ENCODE data around the gene CHST11.

The CHST11 gene

DNA sequence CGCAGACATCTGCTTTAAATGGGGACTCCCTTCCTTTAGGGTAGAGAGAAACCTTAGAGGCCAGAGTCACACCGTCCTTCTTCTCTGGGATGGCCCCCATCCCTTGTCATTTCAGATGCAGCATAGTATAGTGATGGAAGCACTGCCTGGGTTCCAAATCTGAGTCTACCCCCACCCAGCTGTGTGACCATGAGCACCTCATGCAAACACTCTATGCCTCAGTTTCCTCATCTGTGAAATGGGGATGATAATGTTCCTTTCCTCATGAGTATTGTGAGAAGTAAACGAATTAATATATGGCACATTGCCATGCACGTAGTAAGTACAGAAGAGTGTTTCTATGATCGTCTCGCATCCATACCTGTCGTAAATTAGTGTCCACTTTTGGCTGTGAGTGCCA is 259.4 kb downstream of the CHST11 start:
- Histone ChIP-seq H2AFZ (ENCODE audit: low read depth, low read length, severe bottlenecking) (no peak overlapping the region), H4K20me1 (ENCODE audit: low read depth, low read length) (no peaks in the 10 kb centered on the region), H3F3A (ENCODE audit: insufficient read depth) (no peaks in the 10 kb centered on the region), H3K9me2 (replicated peaks; ENCODE audit: insufficient read depth, low read length) (no peaks in the 10 kb centered on the region), H3K4me3 (ENCODE audit: insufficient read depth, low read length, poor library complexity, severe bottlenecking) (no peak overlapping the region), H3K4me2 (ENCODE audit: low read depth, low read length, poor library complexity, severe bottlenecking) (no peak overlapping the region), H3K79me2 (ENCODE audit: insufficient read depth, low read length) (no peaks in the 10 kb centered on the region), H3K27me3 (ENCODE audit: low read length) (no peaks in the 10 kb centered on the region), H3K9me3 (ENCODE audit: insufficient read depth, low read length) (no peaks in the 10 kb centered on the region), H3K9ac (ENCODE audit: low read length) (no peak overlapping the region), H3K27ac (ENCODE audit: low read depth, low read length) (no peak overlapping the region), H3K36me3 (ENCODE audit: low read length) (no peaks in the 10 kb centered on the region)
- TF ChIP-seq, protein P1, sequence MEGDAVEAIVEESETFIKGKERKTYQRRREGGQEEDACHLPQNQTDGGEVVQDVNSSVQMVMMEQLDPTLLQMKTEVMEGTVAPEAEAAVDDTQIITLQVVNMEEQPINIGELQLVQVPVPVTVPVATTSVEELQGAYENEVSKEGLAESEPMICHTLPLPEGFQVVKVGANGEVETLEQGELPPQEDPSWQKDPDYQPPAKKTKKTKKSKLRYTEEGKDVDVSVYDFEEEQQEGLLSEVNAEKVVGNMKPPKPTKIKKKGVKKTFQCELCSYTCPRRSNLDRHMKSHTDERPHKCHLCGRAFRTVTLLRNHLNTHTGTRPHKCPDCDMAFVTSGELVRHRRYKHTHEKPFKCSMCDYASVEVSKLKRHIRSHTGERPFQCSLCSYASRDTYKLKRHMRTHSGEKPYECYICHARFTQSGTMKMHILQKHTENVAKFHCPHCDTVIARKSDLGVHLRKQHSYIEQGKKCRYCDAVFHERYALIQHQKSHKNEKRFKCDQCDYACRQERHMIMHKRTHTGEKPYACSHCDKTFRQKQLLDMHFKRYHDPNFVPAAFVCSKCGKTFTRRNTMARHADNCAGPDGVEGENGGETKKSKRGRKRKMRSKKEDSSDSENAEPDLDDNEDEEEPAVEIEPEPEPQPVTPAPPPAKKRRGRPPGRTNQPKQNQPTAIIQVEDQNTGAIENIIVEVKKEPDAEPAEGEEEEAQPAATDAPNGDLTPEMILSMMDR (IDR thresholded peaks at IDR 0.05; ENCODE audit: insufficient read depth, low read length, poor library complexity, severe bottlenecking), result no peak
- TF ChIP-seq EZH2phosphoT487 (conservative IDR thresholded peaks at IDR 0.05; ENCODE audit: low read length), result no peak

- TF ChIP-seq EZH2phosphoT487 (conservative IDR thresholded peaks at IDR 0.05; ENCODE audit: low read length), result no peak
- TF ChIP-seq, protein P1 (IDR thresholded peaks at IDR 0.05; ENCODE audit: insufficient read depth, low read length, poor library complexity, severe bottlenecking), result no peak
- no peak overlapping the region for H2AFZ ChIP-seq (ENCODE audit: low read depth, low read length, severe bottlenecking)
- H4K20me1 ChIP-seq (ENCODE audit: low read depth, low read length), result no peaks in the 10 kb centered on the region
- H3K4me2 ChIP-seq (ENCODE audit: low read depth, low read length, poor library complexity, severe bottlenecking), result no peak overlapping the region
- H3K27me3 ChIP-seq (ENCODE audit: low read length), result no peaks in the 10 kb centered on the region
- H3K36me3 ChIP-seq (ENCODE audit: low read length), result no peaks in the 10 kb centered on the region
- H3K27ac ChIP-seq (ENCODE audit: low read depth, low read length), result no peak overlapping the region
- H3K79me2 ChIP-seq (ENCODE audit: insufficient read depth, low read length), result no peaks in the 10 kb centered on the region
- H3K9ac ChIP-seq (ENCODE audit: low read length), result no peak overlapping the region
- no peak overlapping the region for H3K4me3 ChIP-seq (ENCODE audit: insufficient read depth, low read length, poor library complexity, severe bottlenecking)
- H3K9me3 ChIP-seq (ENCODE audit: insufficient read depth, low read length), result no peaks in the 10 kb centered on the region
- H3K9me2 ChIP-seq (replicated peaks; ENCODE audit: insufficient read depth, low read length), result no peaks in the 10 kb centered on the region
- H3F3A ChIP-seq (ENCODE audit: insufficient read depth), result no peaks in the 10 kb centered on the region
Measured at GRCh38 chr12:104718304-104718929, 261.7 kb downstream of the CHST11 start.

- H2AFZ ChIP-seq (ENCODE audit: low read depth, low read length, severe bottlenecking), result peak overlapping the region; percentile 78
- H4K20me1 ChIP-seq (ENCODE audit: low read depth, low read length), result no peaks in the 10 kb centered on the region
- no peaks in the 10 kb centered on the region for H3F3A ChIP-seq (ENCODE audit: insufficient read depth)
- TF ChIP-seq EZH2phosphoT487 (conservative IDR thresholded peaks at IDR 0.05; ENCODE audit: low read length), result no peak
- TF ChIP-seq, protein P1 (IDR thresholded peaks at IDR 0.05; ENCODE audit: insufficient read depth, low read length, poor library complexity, severe bottlenecking), result no peak
- no peaks in the 10 kb centered on the region for H3K9me2 ChIP-seq (replicated peaks; ENCODE audit: insufficient read depth, low read length)
- H3K79me2 ChIP-seq (ENCODE audit: insufficient read depth, low read length), result no peaks in the 10 kb centered on the region
- no peak overlapping the region for H3K27ac ChIP-seq (ENCODE audit: low read depth, low read length)
- H3K27me3 ChIP-seq (ENCODE audit: low read length), result no peaks in the 10 kb centered on the region
- no peaks in the 10 kb centered on the region for H3K36me3 ChIP-seq (ENCODE audit: low read length)
- H3K4me3 ChIP-seq (ENCODE audit: insufficient read depth, low read length, poor library complexity, severe bottlenecking), result no peak overlapping the region
- 0 out of 2 replicates have a peak overlapping the region, but pooled peaks have one; percentile 14 for H3K9ac ChIP-seq (ENCODE audit: low read length)
- H3K9me3 ChIP-seq (ENCODE audit: insufficient read depth, low read length), result no peaks in the 10 kb centered on the region
- peak overlapping the region; percentile 52 for H3K4me2 ChIP-seq (ENCODE audit: low read depth, low read length, poor library complexity, severe bottlenecking)
Measured at GRCh38 chr12:104719700-104720338, 263.1 kb downstream of the CHST11 start.
